Body of pancreas (tissue), 4 donors: ENCODE results near the gene AGR3. TPM values are rescaled to one million over a fixed set of nuclear protein-coding genes. Genes with fewer than 3 reads are reported as not detected.

Experiments used
- ATAC-seq: fragments of 150-250 bp; one replicate; pipeline ENCODE4 v1.9.1; 2016
- DNase-seq, 4 donors: peaks; one replicate each; pipeline ENCODE4 v3.0.0-alpha.2; 2019
- H3K27ac ChIP-seq, 4 donors: fragments of 200-600 bp; sonication (generic); 1 replicate in 3 of 4; 2 replicates in 1 of 4; pipeline versions ENCODE4 v1.5.1 to v1.6.1; 2016 to 2019; ENCODE audit warnings: mild to moderate bottlenecking in 1 of 4, mixed read lengths in 1 of 4, moderate library complexity in 1 of 4
- H3K27me3 ChIP-seq, 2 donors: fragments of 200-600 bp; sonication (generic); one replicate each; pipeline ENCODE4 v1.6.0; 2016; ENCODE audit warnings: mild to moderate bottlenecking in 1 of 2
- H3K36me3 ChIP-seq, 2 donors: fragments of 200-600 bp; sonication (generic); replicated peaks in 1 of 2; 2 replicates each; pipeline ENCODE4 v1.5.1; 2016; ENCODE audit warnings: low read depth in 2 of 2; ENCODE audit not compliant: insufficient read depth in 1 of 2
- H3K4me1 ChIP-seq: fragments of 200-600 bp; sonication (generic); one replicate; pipeline ENCODE4 v1.6.0; 2016
- H3K4me3 ChIP-seq, 2 donors: fragments of 200-600 bp; sonication (generic); 1 replicate in 1 of 2; 2 replicates in 1 of 2; pipeline ENCODE4 v1.5.1; 2016 to 2019
- H3K9me3 ChIP-seq, 3 donors: fragments of 200-600 bp; sonication (generic); 1 replicate in 2 of 3; 2 replicates in 1 of 3; pipeline ENCODE4 v1.5.1; 2016
- CTCF ChIP-seq, 7 experiments: fragments of 450-650 bp in 4 of 7; fragments of 200-600 bp in 3 of 7; sonication (generic) in 3 of 7; IDR thresholded peaks; one replicate each; pipeline ENCODE4 v1.5.1; 2016 to 2019; ENCODE audit warnings: antibody characterized with exemption in 7 of 7
- POLR2A ChIP-seq, 3 donors: fragments of 450-650 bp; IDR thresholded peaks; one replicate each; pipeline ENCODE4 v1.6.1; 2016; ENCODE audit warnings: antibody characterized with exemption in 3 of 3, mild to moderate bottlenecking in 2 of 3
- WGBS, 2 donors: methylation state at CpG; one replicate each; pipeline ENCODE4 v1.1.5; 2017; 5-methylcytosine and 5-hydroxymethylcytosine counted together
- intact Hi-C: fragments of 100-400 bp; cut with DNase I; formaldehyde crosslinking; loops from one replicate; pipeline ENCODE4 v1.15.1; 2023
- total RNA-seq, 2 donors: library from RNA; depleted of rRNA; stranded (reverse); fragments of >200 nt; gene quantifications; one replicate each; pipeline ENCODE4 v1.1.0, GENCODE V29; 2016

Gene AGR3
- total RNA-seq, 2 donors from 2014 or later: 13.2 TPM; not detected in 1

GRCh38 chr7:16925609-16926008 is 43.8 kb upstream of the AGR3 start:
- DNase-seq: no peak
- H3K27ac ChIP-seq: no peak overlapping the region
- no peak for ATAC-seq
- no peak for TF ChIP-seq CTCF (IDR thresholded peaks at IDR 0.05)
- TF ChIP-seq POLR2A (IDR thresholded peaks at IDR 0.05): no peak
- intact Hi-C loops: no loop called here
- no peak overlapping the region for H3K4me3 ChIP-seq
- H3K9me3 ChIP-seq: no peaks in the 10 kb centered on the region
- H3K36me3 ChIP-seq: no peaks in the 10 kb centered on the region
- peaks cover 16% of the 10 kb centered on the region for H3K4me1 ChIP-seq
- 74 to 76% methylated on average over 3 of the region's 3 CpGs for WGBS, 2 donors
- H3K27me3 ChIP-seq: no peaks in the 10 kb centered on the region

- H3K4me3 ChIP-seq: no peak overlapping the region
- intact Hi-C loops: no loop called here
- no peaks in the 10 kb centered on the region for H3K36me3 ChIP-seq
- ATAC-seq (no peak), DNase-seq (no peak)
- no peak overlapping the region for H3K27ac ChIP-seq
- 88 to 91% methylated on average over 2 of the region's 2 CpGs for WGBS, 2 donors
- no peaks in the 10 kb centered on the region for H3K27me3 ChIP-seq
- peaks cover 11% of the 10 kb centered on the region for H3K4me1 ChIP-seq
- H3K9me3 ChIP-seq: no peaks in the 10 kb centered on the region
- TF ChIP-seq CTCF (IDR thresholded peaks at IDR 0.05): no peak
- TF ChIP-seq POLR2A (IDR thresholded peaks at IDR 0.05): no peak
These were observed 41.2 kb upstream of the AGR3 start for GRCh38 chr7:16923019-16923418.

- Histone ChIP-seq H3K9me3 (no peaks in the 10 kb centered on the region), H3K4me3 (no peak overlapping the region), H3K36me3 (no peaks in the 10 kb centered on the region), H3K27me3 (no peaks in the 10 kb centered on the region), H3K27ac (peak overlapping the region in 1 of 4 donors; percentile 8), H3K4me1 (peaks cover 10% of the 10 kb centered on the region)
- intact Hi-C loops: no loop called here
- DNase-seq: peak in 1 of 4 donors; percentile 37
- ATAC-seq: peak; percentile 62
- no peak for TF ChIP-seq CTCF (IDR thresholded peaks at IDR 0.05)
- TF ChIP-seq POLR2A (IDR thresholded peaks at IDR 0.05): no peak
- WGBS, 2 donors: 13 to 26% methylated on average over 3 of the region's 3 CpGs
These were observed 40.0 kb upstream of the AGR3 start for GRCh38 chr7:16921644-16922257.

- intact Hi-C loops: no loop called here
- H3K9me3 ChIP-seq: no peaks in the 10 kb centered on the region
- ATAC-seq (no peak), DNase-seq (no peak)
- TF ChIP-seq POLR2A (IDR thresholded peaks at IDR 0.05): no peak
- TF ChIP-seq CTCF (IDR thresholded peaks at IDR 0.05): no peak
- no peaks in the 10 kb centered on the region for H3K36me3 ChIP-seq
- H3K27ac ChIP-seq: peak overlapping the region in 1 of 4 donors; percentile 8
- no peaks in the 10 kb centered on the region for H3K27me3 ChIP-seq
- no peak overlapping the region for H3K4me3 ChIP-seq
- whole genome bisulfite sequencing, 2 donors: 78 to 88% methylated on average over 4 of the region's 4 CpGs
- H3K4me1 ChIP-seq: peaks cover 10% of the 10 kb centered on the region
These were observed 39.4 kb upstream of the AGR3 start for GRCh38 chr7:16921151-16921550.

GRCh38 chr7:16919440-16919839 is 37.7 kb upstream of the AGR3 start:
- H3K9me3 ChIP-seq: no peaks in the 10 kb centered on the region
- no peak overlapping the region for H3K27ac ChIP-seq
- no peaks in the 10 kb centered on the region for H3K36me3 ChIP-seq
- H3K27me3 ChIP-seq: no peaks in the 10 kb centered on the region
- ATAC-seq (no peak), DNase-seq (no peak)
- H3K4me1 ChIP-seq: peaks cover 10% of the 10 kb centered on the region
- intact Hi-C loops: loop anchor here (10.0 kb wide), 2 partner anchors 105 to 225 kb away; no protein-coding TSS in a partner anchor
- H3K4me3 ChIP-seq: no peak overlapping the region
- TF ChIP-seq POLR2A (IDR thresholded peaks at IDR 0.05) (no peak), CTCF (IDR thresholded peaks at IDR 0.05) (no peak)
